DOHH2 (cell line): Measurements from ENCODE around the gene GRB10.

Experiments
- EZH2phosphoT487 ChIP-seq: fragments of 200-600 bp; sonication (generic); IDR thresholded peaks from 2 replicates; pipeline ENCODE4 v1.6.1; 2017; ENCODE audit warnings: borderline replicate concordance, mild to moderate bottlenecking, antibody characterized with exemption, low read length, moderate library complexity, mixed read lengths
- TF ChIP-seq, protein P1 (sequence below): fragments of 200-600 bp; sonication (generic); IDR thresholded peaks from one replicate; pipeline ENCODE4 v1.5.1; 2014; ENCODE audit warnings: antibody characterized with exemption, mild to moderate bottlenecking, low read depth, low read length; ENCODE audit not compliant: poor library complexity, severe bottlenecking

DNA sequence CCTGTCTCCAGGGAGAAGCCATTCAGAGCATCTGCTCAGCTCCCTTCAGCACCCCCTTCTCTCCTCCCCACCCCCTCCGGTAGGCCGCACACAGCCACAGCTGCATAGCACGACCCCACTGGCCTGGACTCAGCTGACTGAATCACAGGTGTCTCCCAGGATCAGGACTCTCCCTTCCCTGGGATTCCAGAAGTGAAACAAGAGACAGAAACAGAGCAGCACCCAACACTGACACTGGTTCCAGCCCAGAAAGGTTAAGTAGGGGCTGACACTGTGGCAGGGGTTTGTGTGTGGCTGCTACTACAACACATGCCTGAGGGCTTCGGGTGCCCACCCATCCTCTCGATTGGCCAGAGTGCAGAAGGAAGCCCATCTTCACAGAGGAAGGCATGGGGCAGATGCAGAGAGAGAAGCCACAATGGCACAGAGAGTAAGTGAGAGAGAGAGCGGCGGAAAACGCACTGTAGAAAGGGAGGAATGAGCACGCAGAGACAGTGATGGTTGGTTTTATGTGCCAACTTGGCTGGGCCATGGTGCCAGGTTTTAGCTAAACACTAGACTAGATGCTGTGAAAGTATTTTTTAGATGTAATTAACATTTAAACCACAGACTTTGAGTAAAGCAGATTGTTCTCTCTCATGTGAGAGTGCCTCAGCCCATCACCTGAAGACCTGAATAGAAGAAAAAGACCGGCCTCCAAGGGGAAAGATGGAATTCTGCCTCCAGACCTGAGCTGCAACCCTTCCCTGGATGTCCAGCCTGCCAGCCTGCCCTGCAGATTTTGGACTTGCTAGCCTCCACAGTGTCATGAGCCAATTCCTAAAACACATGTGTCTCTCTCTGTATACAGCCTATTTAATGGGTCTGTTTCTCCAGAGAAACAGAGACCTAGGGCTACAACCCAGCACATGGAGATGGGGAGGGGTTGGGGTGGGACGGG, 107.5 kb downstream of the GRB10 start:
- TF ChIP-seq, protein P1, sequence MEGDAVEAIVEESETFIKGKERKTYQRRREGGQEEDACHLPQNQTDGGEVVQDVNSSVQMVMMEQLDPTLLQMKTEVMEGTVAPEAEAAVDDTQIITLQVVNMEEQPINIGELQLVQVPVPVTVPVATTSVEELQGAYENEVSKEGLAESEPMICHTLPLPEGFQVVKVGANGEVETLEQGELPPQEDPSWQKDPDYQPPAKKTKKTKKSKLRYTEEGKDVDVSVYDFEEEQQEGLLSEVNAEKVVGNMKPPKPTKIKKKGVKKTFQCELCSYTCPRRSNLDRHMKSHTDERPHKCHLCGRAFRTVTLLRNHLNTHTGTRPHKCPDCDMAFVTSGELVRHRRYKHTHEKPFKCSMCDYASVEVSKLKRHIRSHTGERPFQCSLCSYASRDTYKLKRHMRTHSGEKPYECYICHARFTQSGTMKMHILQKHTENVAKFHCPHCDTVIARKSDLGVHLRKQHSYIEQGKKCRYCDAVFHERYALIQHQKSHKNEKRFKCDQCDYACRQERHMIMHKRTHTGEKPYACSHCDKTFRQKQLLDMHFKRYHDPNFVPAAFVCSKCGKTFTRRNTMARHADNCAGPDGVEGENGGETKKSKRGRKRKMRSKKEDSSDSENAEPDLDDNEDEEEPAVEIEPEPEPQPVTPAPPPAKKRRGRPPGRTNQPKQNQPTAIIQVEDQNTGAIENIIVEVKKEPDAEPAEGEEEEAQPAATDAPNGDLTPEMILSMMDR, result no peak
- TF ChIP-seq EZH2phosphoT487, result no peak
